GM12878 (cell line): ENCODE measurements around the gene DUOXA2. TPM values are rescaled to one million over a fixed set of nuclear protein-coding genes. Genes with fewer than 3 reads are reported as not detected.
A peak's percentile ranks its signal among the peaks of the same experiment; 100 is the strongest.

Source experiments
- ATAC-seq: fragments of 200-7000 bp; cut with Tn5 transposase; 3 replicates; pipeline ENCODE4 v1.9.1; 2020; ENCODE audit warnings: mild to moderate bottlenecking, moderate library complexity
- BruUV-seq: library from RNA; stranded (reverse); fragments of 400-500 nt; replicated peaks from 2 replicates; lab custom pipeline; 2021; lab: Mats Ljungman, UMichigan
- CTCF ChIA-PET: fragments of 300-600 bp; sonication (Branson Sonifier 250); formaldehyde crosslinking; extraction: SDS; loops from one replicate; lab custom pipeline; 2021; ENCODE audit warnings: inconsistent platforms; lab: Yijun Ruan, JAX
- POLR2A ChIA-PET: fragments of 350-600 bp; formaldehyde crosslinking; extraction: SDS; loops from one replicate; lab custom pipeline; 2021; ENCODE audit warnings: inconsistent platforms; lab: Charles Lee
- RAD21 ChIA-PET: fragments of 300-600 bp; sonication (Branson Sonifier 250); formaldehyde crosslinking; loops from one replicate; lab custom pipeline; 2023; ENCODE audit warnings: antibody characterized with exemption; ENCODE audit not compliant: unreplicated experiment; lab: Charles Lee
- SMC1A ChIA-PET: fragments of 300-600 bp; sonication (Branson Sonifier 250); formaldehyde crosslinking; loops from one replicate; lab custom pipeline; 2023; ENCODE audit not compliant: unreplicated experiment, uncharacterized antibody; lab: Charles Lee
- DNase-seq: peaks from one replicate; pipeline ENCODE4 v3.0.0-alpha.2; 2011; ENCODE audit warnings: low read depth, low spot score
- FAIRE-seq: peaks from 3 replicates; lab custom pipeline; 2011; peaks lifted over from hg19 to GRCh38; lab: Jason Lieb, UNC
- H2AFZ ChIP-seq: 2 replicates; pipeline ENCODE4 v1.6.0; 2011; ENCODE audit warnings: low read depth, low read length, control low read depth; ENCODE audit not compliant: control insufficient read depth
- H3K27ac ChIP-seq: 2 replicates; pipeline ENCODE4 v1.5.1; 2011; ENCODE audit warnings: control low read depth; ENCODE audit not compliant: control insufficient read depth, insufficient read depth
- H3K27me3 ChIP-seq, 2 experiments: replicated peaks in 1 of 2; 2 replicates each; pipeline versions ENCODE4 v1.6.0 to v1.6.1; 2011; ENCODE audit warnings: low read length in 1 of 2; ENCODE audit not compliant: control insufficient read depth in 2 of 2, insufficient read depth in 2 of 2
- H3K36me3 ChIP-seq, 2 experiments: 2 replicates each; pipeline ENCODE4 v1.5.1; 2011; ENCODE audit warnings: low read length in 1 of 2; ENCODE audit not compliant: control insufficient read depth in 2 of 2, insufficient read depth in 2 of 2
- H3K4me1 ChIP-seq: 2 replicates; pipeline ENCODE4 v1.6.1; 2011; ENCODE audit warnings: mild to moderate bottlenecking, low read length, moderate library complexity, mixed read lengths; ENCODE audit not compliant: control insufficient read depth, insufficient read depth
- H3K4me2 ChIP-seq: 2 replicates; pipeline ENCODE4 v1.6.0; 2011; ENCODE audit warnings: control low read depth; ENCODE audit not compliant: control insufficient read depth, insufficient read depth
- H3K4me3 ChIP-seq: fragments of 200-600 bp; sonication (generic); 2 replicates; pipeline ENCODE4 v1.5.1; 2016
- H3K79me2 ChIP-seq: 2 replicates; pipeline ENCODE4 v1.6.0; 2011; ENCODE audit warnings: low read length; ENCODE audit not compliant: control insufficient read depth, insufficient read depth
- H3K9ac ChIP-seq: 2 replicates; pipeline ENCODE4 v1.8.0; 2011; ENCODE audit warnings: low read length, control low read depth, mixed read lengths; ENCODE audit not compliant: control insufficient read depth, insufficient read depth
- H3K9me3 ChIP-seq: replicated peaks from 3 replicates; pipeline ENCODE4 v1.5.1; 2011; ENCODE audit warnings: mild to moderate bottlenecking, low read length; ENCODE audit not compliant: control insufficient read depth, insufficient read depth
- H4K20me1 ChIP-seq: 2 replicates; pipeline ENCODE4 v1.6.0; 2011; ENCODE audit not compliant: control insufficient read depth, insufficient read depth
- CHD4 ChIP-seq: fragments of 200-600 bp; sonication (generic); IDR thresholded peaks from 2 replicates; pipeline ENCODE4 v1.6.1; 2016; ENCODE audit warnings: mild to moderate bottlenecking
- KAT2A ChIP-seq: conservative IDR thresholded peaks from 2 replicates; pipeline ENCODE4 v1.6.1; 2011; ENCODE audit warnings: low read depth, low read length; ENCODE audit not compliant: control insufficient read depth
- WGBS: methylation state at CpG from one replicate; pipeline ENCODE4 v1.1.6; 2016; ENCODE audit warnings: low lambda C conversion rate; ENCODE audit not compliant: insufficient replicate concordance, insufficient coverage; ENCODE audit errors: missing lambda C conversion rate; 5-methylcytosine and 5-hydroxymethylcytosine counted together
- in situ Hi-C: fragments of 300-500 bp; cut with MboI; formaldehyde crosslinking; loops from 9 replicates; pipeline ENCODE4 v1.14.3; 2018; ENCODE audit warnings: mixed read lengths
- intact Hi-C: fragments of 100-400 bp; cut with micrococcal nuclease; formaldehyde crosslinking; loops from one replicate; pipeline ENCODE4 v1.14.2; 2022; ENCODE audit not compliant: unreplicated experiment
- polyA plus RNA-seq, 11 experiments: library from polyadenylated mRNA; depleted of rRNA in 4 of 11; unstranded in 6 of 11; stranded (reverse) in 5 of 11; fragments of >200 nt; fragmentation: Nextera tagmentation in 4 of 11; fragmentation: Illumina TruSeq in 1 of 11; extraction: Ambion mirVana in 4 of 11; extraction: Trizol in 1 of 11; gene quantifications; 1 replicate in 1 of 11; 2 replicates in 10 of 11; pipeline versions ENCODE4 v1.2.1 to v1.2.3, GENCODE V29; 2011 to 2016; ENCODE audit warnings: inconsistent platforms in 2 of 11, missing spikeins in 2 of 11, low read depth in 1 of 11
- total RNA-seq, 4 experiments: library from RNA; depleted of rRNA in 3 of 4; stranded (reverse); fragments of >200 nt in 3 of 4; fragmentation: Illumina TruSeq in 1 of 4; extraction: Trizol in 1 of 4; gene quantifications; 2 replicates each; pipeline versions ENCODE4 v1.2.1 to v1.2.3, GENCODE V29; 2013 to 2021
- TF ChIP-seq, protein P1 (sequence below), 3 experiments: IDR thresholded peaks in 2 of 3; conservative IDR thresholded peaks in 1 of 3; 2 replicates each; pipeline ENCODE4 v1.5.1; 2011; ENCODE audit warnings: low read depth in 3 of 3, low read length in 3 of 3, mild to moderate bottlenecking in 3 of 3, control low read depth in 2 of 3, moderate library complexity in 2 of 3, inconsistent platforms in 1 of 3, mixed read lengths in 1 of 3; ENCODE audit not compliant: control insufficient read depth in 2 of 3, insufficient read depth in 1 of 3; ENCODE audit errors: extremely low read depth in 1 of 3
- TF ChIP-seq, protein P2 (sequence below): fragments of 450-650 bp; IDR thresholded peaks from 2 replicates; pipeline ENCODE4 v1.6.1; 2016; ENCODE audit warnings: mild to moderate bottlenecking
- TF ChIP-seq, protein P3 (sequence below): fragments of 450-650 bp; IDR thresholded peaks from 2 replicates; pipeline ENCODE4 v1.6.1; 2018; ENCODE audit warnings: borderline replicate concordance, mild to moderate bottlenecking; ENCODE audit not compliant: partially characterized antibody

Gene DUOXA2
- total and polyA plus RNA-seq, 10 of the 15 experiments (the other 5 are each of a cell fraction or from before 2014, with no cell fraction given): not detected

DNA sequence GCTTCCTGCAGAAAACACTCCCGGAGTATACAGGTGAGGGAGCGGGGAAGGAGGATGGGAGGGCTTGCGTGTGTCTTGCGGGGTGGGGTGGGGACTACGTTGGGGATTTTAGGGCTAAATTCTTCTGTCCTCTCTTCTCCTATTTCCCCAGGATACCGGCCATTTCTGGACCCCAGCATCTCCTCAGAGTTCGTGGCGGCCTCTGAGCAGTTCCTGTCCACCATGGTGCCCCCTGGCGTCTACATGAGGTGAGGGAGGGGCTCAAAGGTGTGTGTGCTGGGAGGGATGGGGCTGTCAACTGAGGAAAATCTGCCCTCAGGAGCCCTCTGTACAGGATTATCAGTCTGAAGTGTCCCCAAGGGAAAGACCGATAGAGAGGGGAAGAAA lies 22.2 kb downstream of the DUOXA2 start:
- intact Hi-C loops (no loop called here), in situ Hi-C loops (no loop called here)
- H3K27ac ChIP-seq: no peak overlapping the region
- FAIRE-seq (no peak), ATAC-seq (peak; percentile 22; the same call in 1 of the 3 replicates), DNase-seq (no peak)
- no TSS peak for BruUV-seq
- peaks cover 3 to 6% of the 10 kb centered on the region in 2 experiments; a peak in 2 of 4 replicates for H3K27me3 ChIP-seq
- H3K4me2 ChIP-seq: no peak overlapping the region
- RAD21 ChIA-PET: interaction anchor here (0.5 to 0.7 kb wide), 2 partner anchors 60 to 270 kb away, joined by 4 read pairs; no protein-coding TSS in a partner anchor
- H4K20me1 ChIP-seq: no peaks in the 10 kb centered on the region
- no peaks in the 10 kb centered on the region for H3K79me2 ChIP-seq
- SMC1A ChIA-PET: no interaction called here
- H3K4me1 ChIP-seq: no peaks in the 10 kb centered on the region
- H3K36me3 ChIP-seq: no peaks in the 10 kb centered on the region
- H2AFZ ChIP-seq: no peak overlapping the region
- WGBS: 16% methylated on average over 10 of the region's 10 CpGs
- POLR2A ChIA-PET: no interaction called here
- H3K9me3 ChIP-seq: no peaks in the 10 kb centered on the region
- CTCF ChIA-PET: interaction anchor here (1.6 to 3.3 kb wide), 2 partner anchors 10 to 18 kb away, joined by 5 to 11 read pairs; no protein-coding TSS in a partner anchor
- H3K4me3 ChIP-seq: no peak overlapping the region
- no peak overlapping the region for H3K9ac ChIP-seq
- no peak for TF ChIP-seq KAT2A
- TF ChIP-seq, protein P1, sequence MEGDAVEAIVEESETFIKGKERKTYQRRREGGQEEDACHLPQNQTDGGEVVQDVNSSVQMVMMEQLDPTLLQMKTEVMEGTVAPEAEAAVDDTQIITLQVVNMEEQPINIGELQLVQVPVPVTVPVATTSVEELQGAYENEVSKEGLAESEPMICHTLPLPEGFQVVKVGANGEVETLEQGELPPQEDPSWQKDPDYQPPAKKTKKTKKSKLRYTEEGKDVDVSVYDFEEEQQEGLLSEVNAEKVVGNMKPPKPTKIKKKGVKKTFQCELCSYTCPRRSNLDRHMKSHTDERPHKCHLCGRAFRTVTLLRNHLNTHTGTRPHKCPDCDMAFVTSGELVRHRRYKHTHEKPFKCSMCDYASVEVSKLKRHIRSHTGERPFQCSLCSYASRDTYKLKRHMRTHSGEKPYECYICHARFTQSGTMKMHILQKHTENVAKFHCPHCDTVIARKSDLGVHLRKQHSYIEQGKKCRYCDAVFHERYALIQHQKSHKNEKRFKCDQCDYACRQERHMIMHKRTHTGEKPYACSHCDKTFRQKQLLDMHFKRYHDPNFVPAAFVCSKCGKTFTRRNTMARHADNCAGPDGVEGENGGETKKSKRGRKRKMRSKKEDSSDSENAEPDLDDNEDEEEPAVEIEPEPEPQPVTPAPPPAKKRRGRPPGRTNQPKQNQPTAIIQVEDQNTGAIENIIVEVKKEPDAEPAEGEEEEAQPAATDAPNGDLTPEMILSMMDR (IDR thresholded peaks at IDR 0.05 in 2 of 3, conservative IDR thresholded peaks at IDR 0.05 in 1 of 3; ENCODE audit: control insufficient read depth in 2 of 3, extremely low read depth in 1 of 3, insufficient read depth in 1 of 3, low read depth in 3 of 3, low read length in 3 of 3): peak; percentile 5 to 47 (median 25); a peak in 3 of 6 replicates
- TF ChIP-seq, all 136 proteins: peak for 1

DNA sequence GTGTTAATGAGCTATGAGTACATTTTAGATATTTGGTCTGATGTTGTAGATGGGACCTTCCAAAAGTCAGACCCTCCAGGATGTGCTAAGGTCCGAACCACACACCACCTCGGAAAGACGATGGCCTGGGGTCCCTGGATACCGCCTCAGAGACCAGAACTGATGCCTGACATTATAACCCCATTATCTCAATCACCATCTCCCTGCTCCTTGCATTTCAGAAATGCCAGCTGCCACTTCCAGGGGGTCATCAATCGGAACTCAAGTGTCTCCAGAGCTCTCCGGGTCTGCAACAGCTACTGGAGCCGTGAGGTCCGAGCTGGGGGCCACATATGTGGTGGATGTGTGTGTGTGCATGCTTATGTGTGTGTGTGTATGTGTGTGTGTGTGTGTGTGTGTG lies 23.6 kb downstream of the DUOXA2 start:
- ChIA-PET SMC1A (interaction anchor here (1.2 kb wide), 1 partner anchor 11 kb away, joined by 4 read pairs; no protein-coding TSS in a partner anchor), CTCF (interaction anchor here (0.6 to 3.3 kb wide), 5 partner anchors 11 to 69 kb away, joined by 3 to 11 read pairs (median 3); no protein-coding TSS in a partner anchor), RAD21 (interaction anchor here (1.0 kb wide), 1 partner anchor 11 kb away, joined by 3 read pairs; no protein-coding TSS in a partner anchor), POLR2A (no interaction called here)
- FAIRE-seq (no peak), DNase-seq (no peak)
- in situ Hi-C loops: no loop called here
- Histone ChIP-seq H3K27me3 (peaks cover 0 to 4% of the 10 kb centered on the region in 2 experiments; a peak in 2 of 4 replicates), H3K27ac (no peak overlapping the region), H3K79me2 (no peaks in the 10 kb centered on the region), H3K4me1 (no peaks in the 10 kb centered on the region), H3K36me3 (no peaks in the 10 kb centered on the region), H3K9ac (no peak overlapping the region), H3K9me3 (no peaks in the 10 kb centered on the region), H3K4me3 (no peak overlapping the region)
- intact Hi-C loops: no loop called here
- BruUV-seq: no TSS peak
- no peak for TF ChIP-seq CHD4
- TF ChIP-seq, protein P2, sequence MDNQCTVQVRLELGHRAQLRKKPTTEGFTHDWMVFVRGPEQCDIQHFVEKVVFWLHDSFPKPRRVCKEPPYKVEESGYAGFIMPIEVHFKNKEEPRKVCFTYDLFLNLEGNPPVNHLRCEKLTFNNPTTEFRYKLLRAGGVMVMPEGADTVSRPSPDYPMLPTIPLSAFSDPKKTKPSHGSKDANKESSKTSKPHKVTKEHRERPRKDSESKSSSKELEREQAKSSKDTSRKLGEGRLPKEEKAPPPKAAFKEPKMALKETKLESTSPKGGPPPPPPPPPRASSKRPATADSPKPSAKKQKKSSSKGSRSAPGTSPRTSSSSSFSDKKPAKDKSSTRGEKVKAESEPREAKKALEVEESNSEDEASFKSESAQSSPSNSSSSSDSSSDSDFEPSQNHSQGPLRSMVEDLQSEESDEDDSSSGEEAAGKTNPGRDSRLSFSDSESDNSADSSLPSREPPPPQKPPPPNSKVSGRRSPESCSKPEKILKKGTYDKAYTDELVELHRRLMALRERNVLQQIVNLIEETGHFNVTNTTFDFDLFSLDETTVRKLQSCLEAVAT: no peak
- TF ChIP-seq, protein P3, sequence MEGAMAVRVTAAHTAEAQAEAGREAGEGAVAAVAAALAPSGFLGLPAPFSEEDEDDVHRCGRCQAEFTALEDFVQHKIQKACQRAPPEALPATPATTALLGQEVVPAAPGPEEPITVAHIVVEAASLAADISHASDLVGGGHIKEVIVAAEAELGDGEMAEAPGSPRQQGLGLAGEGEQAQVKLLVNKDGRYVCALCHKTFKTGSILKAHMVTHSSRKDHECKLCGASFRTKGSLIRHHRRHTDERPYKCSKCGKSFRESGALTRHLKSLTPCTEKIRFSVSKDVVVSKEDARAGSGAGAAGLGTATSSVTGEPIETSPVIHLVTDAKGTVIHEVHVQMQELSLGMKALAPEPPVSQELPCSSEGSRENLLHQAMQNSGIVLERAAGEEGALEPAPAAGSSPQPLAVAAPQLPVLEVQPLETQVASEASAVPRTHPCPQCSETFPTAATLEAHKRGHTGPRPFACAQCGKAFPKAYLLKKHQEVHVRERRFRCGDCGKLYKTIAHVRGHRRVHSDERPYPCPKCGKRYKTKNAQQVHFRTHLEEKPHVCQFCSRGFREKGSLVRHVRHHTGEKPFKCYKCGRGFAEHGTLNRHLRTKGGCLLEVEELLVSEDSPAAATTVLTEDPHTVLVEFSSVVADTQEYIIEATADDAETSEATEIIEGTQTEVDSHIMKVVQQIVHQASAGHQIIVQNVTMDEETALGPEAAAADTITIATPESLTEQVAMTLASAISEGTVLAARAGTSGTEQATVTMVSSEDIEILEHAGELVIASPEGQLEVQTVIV: no peak
- TF ChIP-seq, all 136 proteins: peak for 0
- H4K20me1 ChIP-seq: no peaks in the 10 kb centered on the region
- H2AFZ ChIP-seq: no peak overlapping the region
- 9% methylated on average over 8 of the region's 8 CpGs for WGBS
- ATAC-seq: no peak
- no peak overlapping the region for H3K4me2 ChIP-seq
